ENCODE data around the gene SRP68.

The SRP68 gene

DNA sequence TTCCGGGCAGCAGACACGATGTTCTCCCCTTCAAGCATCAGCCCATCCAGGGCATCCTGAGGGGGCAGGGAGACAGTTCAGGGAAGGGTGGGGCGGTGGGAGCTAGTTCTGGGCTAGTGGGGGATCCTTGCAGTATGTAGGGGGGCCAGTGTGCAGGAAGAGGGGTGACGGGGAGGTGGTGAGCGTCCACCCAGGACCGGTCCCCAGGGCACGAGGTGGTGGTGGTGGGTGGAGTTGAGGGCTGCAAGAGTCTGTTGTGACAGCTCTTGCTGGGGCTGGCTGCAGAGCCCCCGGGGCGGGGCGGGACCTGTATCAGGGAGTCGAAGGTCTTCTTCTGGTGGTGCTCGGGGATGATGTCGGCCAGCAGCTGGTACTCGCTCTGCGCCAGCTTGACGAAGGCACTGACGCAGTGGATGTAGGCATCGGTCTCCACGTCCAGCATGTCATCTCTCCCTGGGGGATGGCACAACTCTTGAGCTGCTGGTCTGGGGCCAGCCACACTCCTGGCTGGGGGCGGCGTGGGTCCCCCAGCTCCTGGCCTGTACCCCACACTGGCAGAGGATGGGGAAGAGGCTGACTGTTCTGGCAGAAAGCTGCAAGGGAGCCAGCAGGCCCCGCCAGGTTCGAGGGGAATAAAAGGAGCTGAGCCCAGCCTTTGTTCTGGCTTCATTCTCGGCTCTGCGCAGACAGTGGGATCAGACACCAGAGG lies 16.7 kb upstream of the SRP68 start:
- Histone ChIP-seq H3K4me1 (ENCODE audit: control insufficient read depth, insufficient read depth, low read length) (no peaks in the 10 kb centered on the region), H3K9ac (ENCODE audit: low read depth, low read length) (no peak overlapping the region), H3K4me3 (ENCODE audit: low read length) (no peak overlapping the region), H3K36me3 (ENCODE audit: insufficient read depth, low read length) (peaks cover 90% of the 10 kb centered on the region), H3K4me2 (ENCODE audit: low read length) (no peak overlapping the region), H3K9me3 (replicated peaks; ENCODE audit: low read length) (no peaks in the 10 kb centered on the region), H3K27me3 (ENCODE audit: control insufficient read depth, insufficient read depth, low read length) (no peaks in the 10 kb centered on the region)

DNA sequence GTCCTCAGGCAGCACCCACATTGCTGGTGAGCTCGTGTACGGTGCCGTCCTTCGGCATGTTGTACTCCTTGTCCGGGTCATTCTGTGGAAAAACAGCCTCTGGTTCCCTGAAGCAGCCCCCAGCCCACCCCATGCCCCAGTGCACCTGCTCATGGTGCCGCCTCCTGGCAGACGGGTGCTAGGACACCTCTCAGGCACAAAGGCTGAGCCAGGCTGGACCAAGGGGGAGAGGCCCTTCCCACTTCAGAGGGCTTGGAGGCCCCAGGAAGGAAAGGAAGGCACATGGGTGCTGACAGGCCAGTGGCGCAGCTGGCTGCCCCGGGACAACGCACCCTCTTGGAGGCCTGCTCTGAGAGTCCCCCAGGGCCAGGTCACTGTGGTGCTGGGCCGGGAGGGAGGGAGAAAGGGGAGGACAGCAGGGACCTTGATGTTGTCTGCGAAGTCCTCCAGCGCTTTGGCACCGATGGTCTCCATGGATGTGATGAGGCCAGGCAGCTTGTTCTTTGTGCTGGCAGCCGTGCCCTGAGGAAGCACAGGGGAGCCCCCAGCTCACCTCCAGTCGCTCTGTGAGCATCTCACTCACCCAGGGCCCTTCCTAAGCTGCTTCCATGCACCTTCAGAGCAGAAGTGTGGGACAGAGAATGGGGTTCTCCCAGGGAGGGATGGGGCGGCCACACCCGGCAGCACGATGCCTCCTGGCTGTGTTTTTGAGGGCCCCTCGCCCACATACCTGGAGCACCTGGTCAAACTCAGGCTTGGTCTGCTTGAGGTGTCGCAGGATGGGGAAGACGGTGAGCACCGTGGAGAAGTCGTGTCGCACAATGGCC lies 15.9 kb upstream of the SRP68 start:
- no peaks in the 10 kb centered on the region for H3K4me1 ChIP-seq (ENCODE audit: control insufficient read depth, insufficient read depth, low read length)
- no peak overlapping the region for H3K9ac ChIP-seq (ENCODE audit: low read depth, low read length)
- no peak overlapping the region for H3K4me2 ChIP-seq (ENCODE audit: low read length)
- H3K27me3 ChIP-seq (ENCODE audit: control insufficient read depth, insufficient read depth, low read length), result no peaks in the 10 kb centered on the region
- H3K9me3 ChIP-seq (replicated peaks; ENCODE audit: low read length), result no peaks in the 10 kb centered on the region
- H3K36me3 ChIP-seq (ENCODE audit: insufficient read depth, low read length), result peaks cover 90% of the 10 kb centered on the region
- no peak overlapping the region for H3K4me3 ChIP-seq (ENCODE audit: low read length)

DNA sequence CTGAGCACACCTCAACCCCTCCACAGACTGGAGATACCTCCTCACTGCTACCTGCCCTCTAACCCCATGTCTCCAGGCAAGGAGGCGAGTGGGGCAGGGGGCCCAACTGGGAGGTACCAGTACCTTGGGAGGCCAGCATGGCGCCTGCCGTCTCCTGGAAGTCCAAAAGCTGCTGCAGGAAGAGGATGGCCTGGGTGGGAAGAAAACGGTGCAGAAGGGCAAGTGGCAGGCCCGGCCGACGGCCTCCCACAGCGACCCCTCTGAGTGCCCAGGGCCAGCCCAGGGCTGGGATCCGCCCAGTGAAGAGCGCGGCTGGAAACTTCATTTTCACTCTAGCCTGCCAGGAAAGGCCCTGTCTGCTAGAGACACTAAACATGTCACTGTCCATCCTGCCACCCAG lies 15.2 kb upstream of the SRP68 start:
- Histone ChIP-seq H3K4me3 (ENCODE audit: low read length) (no peak overlapping the region), H3K4me1 (ENCODE audit: control insufficient read depth, insufficient read depth, low read length) (no peaks in the 10 kb centered on the region), H3K27me3 (ENCODE audit: control insufficient read depth, insufficient read depth, low read length) (no peaks in the 10 kb centered on the region), H3K9ac (ENCODE audit: low read depth, low read length) (no peak overlapping the region), H3K9me3 (replicated peaks; ENCODE audit: low read length) (no peaks in the 10 kb centered on the region), H3K4me2 (ENCODE audit: low read length) (no peak overlapping the region), H3K36me3 (ENCODE audit: insufficient read depth, low read length) (peaks cover 86% of the 10 kb centered on the region)

- Histone ChIP-seq H3K9me3 (replicated peaks; ENCODE audit: low read length) (no peaks in the 10 kb centered on the region), H3K4me3 (ENCODE audit: low read length) (no peak overlapping the region), H3K36me3 (ENCODE audit: insufficient read depth, low read length) (peaks cover 79% of the 10 kb centered on the region), H3K4me1 (ENCODE audit: control insufficient read depth, insufficient read depth, low read length) (no peaks in the 10 kb centered on the region), H3K9ac (ENCODE audit: low read depth, low read length) (no peak overlapping the region), H3K27me3 (ENCODE audit: control insufficient read depth, insufficient read depth, low read length) (no peaks in the 10 kb centered on the region), H3K4me2 (ENCODE audit: low read length) (no peak overlapping the region)
Observed at GRCh38 chr17:76086384-76086783, 14.1 kb upstream of the SRP68 start.

GRCh38 chr17:76085731-76086366 lies 13.5 kb upstream of the SRP68 start:
- Histone ChIP-seq H3K9ac (ENCODE audit: low read depth, low read length) (no peak overlapping the region), H3K9me3 (replicated peaks; ENCODE audit: low read length) (no peaks in the 10 kb centered on the region), H3K36me3 (ENCODE audit: insufficient read depth, low read length) (peaks cover 76% of the 10 kb centered on the region), H3K4me3 (ENCODE audit: low read length) (no peak overlapping the region), H3K4me1 (ENCODE audit: control insufficient read depth, insufficient read depth, low read length) (no peaks in the 10 kb centered on the region), H3K4me2 (ENCODE audit: low read length) (no peak overlapping the region), H3K27me3 (ENCODE audit: control insufficient read depth, insufficient read depth, low read length) (peaks cover 3% of the 10 kb centered on the region)

DNA sequence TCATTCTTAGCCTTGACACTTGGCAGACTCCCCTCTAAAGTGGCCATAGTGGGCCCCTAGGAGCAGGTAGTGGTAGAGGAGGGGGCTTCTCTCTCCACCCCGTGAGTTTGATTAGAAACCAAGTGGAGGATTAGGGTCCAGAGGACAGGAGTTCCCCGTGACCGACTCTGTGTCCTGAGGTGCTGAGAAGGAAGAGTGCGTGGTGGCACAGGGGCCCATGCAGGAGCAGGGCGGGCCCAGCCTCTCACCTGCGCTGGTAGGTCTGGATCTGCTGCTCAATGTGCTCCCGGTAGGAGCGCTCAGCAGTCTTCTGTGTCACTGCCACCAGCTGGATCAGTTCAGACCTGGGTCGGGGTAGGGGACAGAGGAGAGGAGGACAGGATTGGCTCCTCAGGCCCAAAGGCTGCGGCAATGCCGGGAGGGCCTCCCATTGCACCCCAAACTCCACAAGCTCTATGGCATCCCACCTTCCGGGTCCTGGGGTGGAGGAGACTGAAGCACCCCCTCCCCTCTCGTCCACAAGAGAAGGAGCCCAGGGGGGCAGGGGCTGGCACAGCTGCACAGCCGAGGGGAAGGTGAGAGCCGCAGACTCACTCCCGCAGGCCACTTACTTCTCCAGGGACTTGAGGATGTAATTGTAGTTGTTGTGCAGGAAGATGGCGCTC lies 12.9 kb upstream of the SRP68 start:
- Histone ChIP-seq H3K36me3 (ENCODE audit: insufficient read depth, low read length) (peaks cover 72% of the 10 kb centered on the region), H3K4me3 (ENCODE audit: low read length) (no peak overlapping the region), H3K9ac (ENCODE audit: low read depth, low read length) (no peak overlapping the region), H3K4me2 (ENCODE audit: low read length) (no peak overlapping the region), H3K4me1 (ENCODE audit: control insufficient read depth, insufficient read depth, low read length) (no peaks in the 10 kb centered on the region), H3K9me3 (replicated peaks; ENCODE audit: low read length) (no peaks in the 10 kb centered on the region), H3K27me3 (ENCODE audit: control insufficient read depth, insufficient read depth, low read length) (peaks cover 10% of the 10 kb centered on the region)

- Histone ChIP-seq H3K9ac (ENCODE audit: low read depth, low read length) (no peak overlapping the region), H3K27me3 (ENCODE audit: control insufficient read depth, insufficient read depth, low read length) (peaks cover 25% of the 10 kb centered on the region), H3K9me3 (replicated peaks; ENCODE audit: low read length) (no peaks in the 10 kb centered on the region), H3K4me3 (ENCODE audit: low read length) (no peak overlapping the region), H3K4me1 (ENCODE audit: control insufficient read depth, insufficient read depth, low read length) (no peaks in the 10 kb centered on the region), H3K4me2 (ENCODE audit: low read length) (no peak overlapping the region), H3K36me3 (ENCODE audit: insufficient read depth, low read length) (peaks cover 57% of the 10 kb centered on the region)
Observed at GRCh38 chr17:76083536-76084182, 11.3 kb upstream of the SRP68 start.

GRCh38 chr17:76082326-76083251 lies 10.3 kb upstream of the SRP68 start:
- H3K27me3 ChIP-seq (ENCODE audit: control insufficient read depth, insufficient read depth, low read length), result peaks cover 36% of the 10 kb centered on the region
- H3K36me3 ChIP-seq (ENCODE audit: insufficient read depth, low read length), result peaks cover 46% of the 10 kb centered on the region
- H3K4me2 ChIP-seq (ENCODE audit: low read length), result no peak overlapping the region
- no peaks in the 10 kb centered on the region for H3K4me1 ChIP-seq (ENCODE audit: control insufficient read depth, insufficient read depth, low read length)
- H3K4me3 ChIP-seq (ENCODE audit: low read length), result no peak overlapping the region
- H3K9me3 ChIP-seq (replicated peaks; ENCODE audit: low read length), result no peaks in the 10 kb centered on the region
- no peak overlapping the region for H3K9ac ChIP-seq (ENCODE audit: low read depth, low read length)

- Histone ChIP-seq H3K4me3 (ENCODE audit: low read length) (no peak overlapping the region), H3K27me3 (ENCODE audit: control insufficient read depth, insufficient read depth, low read length) (peaks cover 46% of the 10 kb centered on the region), H3K4me1 (ENCODE audit: control insufficient read depth, insufficient read depth, low read length) (no peaks in the 10 kb centered on the region)
Observed at GRCh38 chr17:76081295-76082210, 9.2 kb upstream of the SRP68 start.

More at GRCh38 chr17:76081295-76082210, 9.2 kb upstream of the SRP68 start:
- no peaks in the 10 kb centered on the region for H3K9me3 ChIP-seq (replicated peaks; ENCODE audit: low read length)
- H3K9ac ChIP-seq (ENCODE audit: low read depth, low read length), result no peak overlapping the region
- no peak overlapping the region for H3K4me2 ChIP-seq (ENCODE audit: low read length)
- H3K36me3 ChIP-seq (ENCODE audit: insufficient read depth, low read length), result peaks cover 36% of the 10 kb centered on the region

All from skeletal muscle satellite cell (primary cell).